BLaER1 (cell line): ENCODE data around the gene XPO1.
A peak's percentile ranks its signal among the peaks of the same experiment; 100 is the strongest.
"Not testable (repeated sequence)": the region's sequence is repeated elsewhere in the genome, so short reads cannot be mapped to it uniquely, and the experiment has no call there.

ENCODE experiments used
- H3K27ac ChIP-seq: shearing (Covaris generic); formaldehyde crosslinking; 2 replicates; pipeline ENCODE4 v1.8.1; 2022
- H3K27me3 ChIP-seq: shearing (Covaris generic); formaldehyde crosslinking; 2 replicates; pipeline ENCODE4 v1.8.1; 2022
- H3K36me3 ChIP-seq: shearing (Covaris generic); formaldehyde crosslinking; 2 replicates; pipeline ENCODE4 v1.8.1; 2022
- H3K4me1 ChIP-seq: shearing (Covaris generic); formaldehyde crosslinking; 2 replicates; pipeline ENCODE4 v1.8.1; 2022
- H3K4me2 ChIP-seq: shearing (Covaris generic); formaldehyde crosslinking; 2 replicates; pipeline ENCODE4 v1.8.1; 2022
- H3K4me3 ChIP-seq: shearing (Covaris generic); formaldehyde crosslinking; 2 replicates; pipeline ENCODE4 v1.8.1; 2022
- H3K9ac ChIP-seq: shearing (Covaris generic); formaldehyde crosslinking; 2 replicates; pipeline ENCODE4 v1.8.1; 2022
- H3K9me3 ChIP-seq: shearing (Covaris generic); formaldehyde crosslinking; 2 replicates; pipeline ENCODE4 v1.8.1; 2022
- H4K20me1 ChIP-seq: shearing (Covaris generic); formaldehyde crosslinking; 2 replicates; pipeline ENCODE4 v1.8.1; 2022
- Cebpa-rat ChIP-seq: shearing (Covaris generic); IDR thresholded peaks from 2 replicates; pipeline ENCODE4 v1.8.1; 2022

The XPO1 gene

GRCh38 chr2:61454383-61454782 is 83.8 kb downstream of the XPO1 start:
- no peak overlapping the region for H3K9ac ChIP-seq
- H3K4me1 ChIP-seq, result peaks cover 20% of the 10 kb centered on the region
- H3K36me3 ChIP-seq, result peaks cover 88% of the 10 kb centered on the region
- H4K20me1 ChIP-seq, result peaks cover 100% of the 10 kb centered on the region
- H3K4me2 ChIP-seq, result no peak overlapping the region
- peaks cover 57% of the 10 kb centered on the region for H3K9me3 ChIP-seq
- no peak for TF ChIP-seq Cebpa-rat
- no peak overlapping the region for H3K4me3 ChIP-seq
- no peaks in the 10 kb centered on the region for H3K27me3 ChIP-seq
- H3K27ac ChIP-seq, result no peak overlapping the region

GRCh38 chr2:61452392-61452791 is 85.8 kb downstream of the XPO1 start:
- H3K27me3 ChIP-seq, result no peaks in the 10 kb centered on the region
- no peak overlapping the region for H3K27ac ChIP-seq
- H3K4me3 ChIP-seq, result no peak overlapping the region
- H3K4me2 ChIP-seq, result no peak overlapping the region
- TF ChIP-seq Cebpa-rat, result no peak
- H3K4me1 ChIP-seq, result peaks cover 18% of the 10 kb centered on the region
- peaks cover 80% of the 10 kb centered on the region for H3K36me3 ChIP-seq
- H3K9ac ChIP-seq, result no peak overlapping the region
- H4K20me1 ChIP-seq, result peaks cover 100% of the 10 kb centered on the region
- peaks cover 64% of the 10 kb centered on the region for H3K9me3 ChIP-seq

DNA sequence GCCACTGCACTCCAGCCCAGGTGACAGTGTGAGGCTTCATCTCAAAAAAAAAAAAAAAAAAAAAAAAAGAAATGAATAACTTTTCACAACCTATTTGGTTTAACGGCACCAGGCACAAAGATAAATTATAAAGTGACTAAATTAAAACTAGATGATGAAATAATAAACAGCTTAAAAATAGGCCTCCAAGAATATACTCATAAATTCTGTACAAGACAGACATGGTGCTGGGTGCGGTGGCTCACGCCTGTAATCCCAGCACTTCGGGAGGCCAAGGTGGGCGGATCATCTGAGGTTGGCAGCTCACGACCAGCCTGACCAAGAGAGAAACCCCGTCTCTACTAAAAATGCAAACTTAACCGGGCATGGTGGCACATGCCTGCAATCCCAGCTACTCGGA is 87.0 kb downstream of the XPO1 start:
- Histone ChIP-seq H3K4me2 (no peak overlapping the region), H3K4me1 (peaks cover 29% of the 10 kb centered on the region), H4K20me1 (peaks cover 100% of the 10 kb centered on the region), H3K9me3 (peaks cover 56% of the 10 kb centered on the region), H3K36me3 (peaks cover 68% of the 10 kb centered on the region), H3K9ac (no peak overlapping the region), H3K27ac (no peak overlapping the region), H3K4me3 (no peak overlapping the region), H3K27me3 (no peaks in the 10 kb centered on the region)
- no peak for TF ChIP-seq Cebpa-rat

DNA sequence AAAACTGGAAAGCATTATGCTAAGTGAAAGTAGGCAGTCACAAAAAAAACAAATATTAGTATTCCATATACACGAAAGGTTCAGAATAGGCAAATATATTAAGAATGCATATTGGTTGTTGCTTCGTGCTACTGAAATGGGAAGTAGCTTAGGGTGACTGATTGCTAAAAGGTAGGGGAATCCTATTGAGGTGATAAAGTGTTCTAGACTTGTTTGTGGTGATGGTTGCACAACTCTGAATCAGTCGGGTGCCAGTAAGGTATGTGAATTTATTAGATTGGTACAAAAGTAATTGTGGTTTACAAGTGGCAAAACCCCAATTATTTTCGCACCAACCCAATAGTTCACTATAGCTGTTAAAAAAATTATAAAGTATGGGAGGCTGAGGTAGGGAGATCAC is 88.0 kb downstream of the XPO1 start:
- Histone ChIP-seq H3K4me3 (no peak overlapping the region), H3K4me2 (no peak overlapping the region)

DNA sequence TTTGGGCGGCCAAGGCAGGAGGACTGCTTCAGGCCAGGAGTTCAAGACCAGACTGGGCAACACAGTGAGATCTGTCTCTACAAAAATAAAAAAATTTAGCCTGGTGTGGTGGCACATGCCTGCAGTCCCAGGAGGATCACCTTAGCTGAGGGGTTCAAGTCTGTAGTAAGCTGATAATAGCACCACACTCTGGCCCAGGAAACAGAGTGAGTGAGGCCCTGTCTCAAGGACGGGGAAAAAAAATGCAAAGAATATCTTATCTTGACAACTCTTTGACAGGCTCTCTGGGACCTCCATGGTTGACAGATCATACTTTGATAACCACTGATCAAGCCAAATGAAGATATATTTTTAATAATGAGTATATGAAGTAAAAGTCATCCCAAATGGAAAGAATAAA is 89.9 kb downstream of the XPO1 start:
- Histone ChIP-seq H3K27ac (0 out of 2 replicates have a peak overlapping the region, but pooled peaks have one; percentile 12), H3K4me2 (peak overlapping the region; percentile 58), H4K20me1 (peaks cover 100% of the 10 kb centered on the region), H3K36me3 (peaks cover 68% of the 10 kb centered on the region), H3K4me3 (no peak overlapping the region), H3K9me3 (peaks cover 70% of the 10 kb centered on the region), H3K9ac (0 out of 2 replicates have a peak overlapping the region, but pooled peaks have one; percentile 14), H3K4me1 (peaks cover 36% of the 10 kb centered on the region), H3K27me3 (no peaks in the 10 kb centered on the region)
- TF ChIP-seq Cebpa-rat, result no peak

More for the DNA sequence above, 88.0 kb downstream of the XPO1 start:
- Histone ChIP-seq H4K20me1 (peaks cover 100% of the 10 kb centered on the region), H3K27me3 (no peaks in the 10 kb centered on the region), H3K9ac (no peak overlapping the region), H3K9me3 (peaks cover 64% of the 10 kb centered on the region), H3K4me1 (peaks cover 29% of the 10 kb centered on the region), H3K27ac (no peak overlapping the region), H3K36me3 (peaks cover 66% of the 10 kb centered on the region)
- TF ChIP-seq Cebpa-rat, result no peak

GRCh38 chr2:61446971-61447370 is 91.2 kb downstream of the XPO1 start:
- Histone ChIP-seq H3K36me3 (peaks cover 56% of the 10 kb centered on the region), H3K4me2 (peak overlapping the region; percentile 58), H3K27ac (peak overlapping the region; percentile 13; the same call in 1 of the 2 replicates), H3K9me3 (peaks cover 57% of the 10 kb centered on the region), H3K4me1 (peaks cover 48% of the 10 kb centered on the region), H4K20me1 (peaks cover 100% of the 10 kb centered on the region)
- not testable (repeated sequence) for H3K9ac ChIP-seq, H3K4me3 ChIP-seq, H3K27me3 ChIP-seq

DNA sequence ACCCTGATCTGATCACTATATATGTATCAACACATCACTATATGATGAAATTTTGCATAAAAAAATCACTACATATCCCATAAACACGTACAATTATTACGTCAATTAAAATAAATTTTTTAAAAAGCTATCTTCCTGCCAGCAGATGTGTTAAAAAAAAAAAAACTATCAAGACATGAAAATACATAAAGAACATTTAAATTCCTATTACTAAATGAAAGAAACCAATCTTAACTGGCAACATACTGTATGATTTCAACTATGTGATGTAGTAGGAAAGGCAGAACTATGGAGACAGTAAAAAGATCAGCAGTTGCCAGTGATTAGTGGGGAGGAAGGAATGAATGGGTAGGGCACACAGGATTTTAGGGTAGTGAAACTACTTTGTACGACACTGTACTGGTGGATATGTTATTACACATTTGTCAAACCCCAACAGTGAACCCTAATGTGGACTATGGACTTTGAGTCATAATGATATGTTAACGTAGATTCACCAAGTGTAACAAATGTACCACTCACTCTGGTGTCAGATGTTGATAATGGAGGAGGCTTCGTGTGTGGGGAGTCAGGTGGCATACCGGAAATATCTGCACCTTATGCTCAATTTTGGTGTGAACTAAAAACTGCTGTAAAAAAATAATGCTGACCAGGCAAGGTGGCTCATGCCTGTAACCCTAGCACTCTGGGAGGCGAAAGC is 94.7 kb downstream of the XPO1 start:
- H3K36me3 ChIP-seq, result peaks cover 50% of the 10 kb centered on the region
- H3K4me1 ChIP-seq, result peaks cover 69% of the 10 kb centered on the region
- no peaks in the 10 kb centered on the region for H3K27me3 ChIP-seq
- H3K9me3 ChIP-seq, result peaks cover 49% of the 10 kb centered on the region
- H3K27ac ChIP-seq, result no peak overlapping the region
- H3K4me3 ChIP-seq, result no peak overlapping the region
- TF ChIP-seq Cebpa-rat, result no peak
- peak overlapping the region; percentile 17; the same call in 1 of the 2 replicates for H3K4me2 ChIP-seq
- H3K9ac ChIP-seq, result no peak overlapping the region
- H4K20me1 ChIP-seq, result peaks cover 100% of the 10 kb centered on the region

GRCh38 chr2:61439241-61440002 is 98.7 kb downstream of the XPO1 start:
- Histone ChIP-seq H3K27ac (0 out of 2 replicates have a peak overlapping the region, but pooled peaks have one; percentile 29), H3K9ac (no peak overlapping the region), H4K20me1 (peaks cover 100% of the 10 kb centered on the region), H3K4me2 (0 out of 2 replicates have a peak overlapping the region, but pooled peaks have one; percentile 4), H3K27me3 (no peaks in the 10 kb centered on the region), H3K4me3 (0 out of 2 replicates have a peak overlapping the region, but pooled peaks have one; percentile 19), H3K9me3 (peaks cover 66% of the 10 kb centered on the region), H3K4me1 (peaks cover 47% of the 10 kb centered on the region), H3K36me3 (peaks cover 52% of the 10 kb centered on the region)
- TF ChIP-seq Cebpa-rat, result no peak

GRCh38 chr2:61438670-61439069 is 99.5 kb downstream of the XPO1 start:
- Histone ChIP-seq H4K20me1 (peaks cover 100% of the 10 kb centered on the region), H3K4me3 (no peak overlapping the region)

DNA sequence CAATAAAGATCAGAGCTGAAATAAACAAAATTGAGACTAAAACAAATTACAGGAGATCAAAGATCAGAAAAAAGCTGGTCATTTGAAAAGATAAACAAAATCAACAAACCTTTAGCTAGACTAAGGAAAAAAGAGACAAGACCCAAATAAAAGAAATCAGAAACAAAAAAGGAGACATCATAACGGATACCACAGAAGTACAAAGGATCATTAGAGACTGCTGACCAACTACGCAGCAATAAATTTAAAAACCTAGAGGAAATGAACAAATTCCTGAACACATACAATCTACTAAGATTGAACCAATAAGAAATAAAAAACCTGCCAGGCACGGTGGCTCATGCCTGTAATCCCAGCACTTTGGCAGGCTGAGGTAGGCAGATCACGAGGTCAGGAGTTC is 101.0 kb downstream of the XPO1 start:
- Histone ChIP-seq H4K20me1 (peaks cover 100% of the 10 kb centered on the region), H3K27ac (no peak overlapping the region), H3K4me3 (no peak overlapping the region), H3K4me1 (peaks cover 39% of the 10 kb centered on the region), H3K4me2 (no peak overlapping the region), H3K27me3 (no peaks in the 10 kb centered on the region), H3K9me3 (peaks cover 56% of the 10 kb centered on the region), H3K36me3 (peaks cover 53% of the 10 kb centered on the region), H3K9ac (no peak overlapping the region)
- TF ChIP-seq Cebpa-rat, result no peak

More at GRCh38 chr2:61438670-61439069, 99.5 kb downstream of the XPO1 start:
- TF ChIP-seq Cebpa-rat, result no peak
- Histone ChIP-seq H3K36me3 (peaks cover 52% of the 10 kb centered on the region), H3K9ac (no peak overlapping the region), H3K4me2 (no peak overlapping the region), H3K9me3 (peaks cover 58% of the 10 kb centered on the region), H3K27me3 (no peaks in the 10 kb centered on the region), H3K27ac (no peak overlapping the region), H3K4me1 (peaks cover 52% of the 10 kb centered on the region)
